K562 (cell line): ENCODE results near the gene MC2R. TPM values are rescaled to one million over a fixed set of nuclear protein-coding genes. Genes with fewer than 3 reads are reported as not detected.

Experiments used
- ATAC-seq: fragments of 200-7000 bp; cut with Tn5 transposase; 3 replicates; pipeline ENCODE4 v1.9.1; 2020; ENCODE audit warnings: moderate library complexity
- BruUV-seq: library from RNA; stranded (reverse); fragments of 400-500 nt; replicated peaks from 2 replicates; lab custom pipeline; 2021; lab: Mats Ljungman, UMichigan
- CTCF ChIA-PET: fragments of 300-600 bp; formaldehyde crosslinking; extraction: SDS; loops from one replicate; lab custom pipeline; 2021; ENCODE audit warnings: low intra/inter-chr PET ratio; lab: Yijun Ruan, JAX
- POLR2A ChIA-PET: fragments of 300-600, 350-650 bp; sonication (Branson Sonifier 250); formaldehyde crosslinking; extraction: SDS; loops from one replicate; lab custom pipeline; 2021; ENCODE audit warnings: antibody characterized with exemption, inconsistent platforms; lab: Yijun Ruan, JAX
- DNase-seq, 4 experiments: peaks; one replicate each; pipeline versions ENCODE4 v3.0.0 to v3.0.0-alpha.2; 2011 to 2018; ENCODE audit warnings: low spot score in 3 of 4, mixed read lengths in 3 of 4; ENCODE audit errors: extremely low read depth in 1 of 4
- FAIRE-seq: peaks from 2 replicates; lab custom pipeline; 2011; peaks lifted over from hg19 to GRCh38; lab: Jason Lieb, UNC
- H2AFZ ChIP-seq: 2 replicates; pipeline ENCODE4 v1.6.0; 2011; ENCODE audit warnings: low read depth, low read length, control low read depth, inconsistent platforms
- H3K27ac ChIP-seq: fragments of 200-600 bp; 3 replicates; pipeline ENCODE4 v1.8.0; 2011; ENCODE audit warnings: low read depth, mild to moderate bottlenecking, control low read depth, inconsistent platforms, low read length, moderate library complexity, mixed read lengths; ENCODE audit errors: extremely low read depth
- H3K27me3 ChIP-seq, 2 experiments: fragments of 300-600 bp in 1 of 2; 2 replicates in 1 of 2; 3 replicates in 1 of 2; pipeline versions ENCODE4 v1.6.0 to v1.8.0; 2011; ENCODE audit warnings: inconsistent platforms in 2 of 2, low read length in 2 of 2, mild to moderate bottlenecking in 1 of 2, mixed read lengths in 1 of 2, moderate library complexity in 1 of 2; ENCODE audit not compliant: control insufficient read depth in 2 of 2, insufficient read depth in 2 of 2
- H3K36me3 ChIP-seq: fragments of 300-600 bp; 3 replicates; pipeline ENCODE4 v1.8.0; 2011; ENCODE audit warnings: mild to moderate bottlenecking, low read length, inconsistent platforms; ENCODE audit not compliant: control insufficient read depth, insufficient read depth
- H3K4me1 ChIP-seq, 2 experiments: fragments of 200-600 bp in 1 of 2; replicated peaks in 1 of 2; 2 replicates in 1 of 2; 3 replicates in 1 of 2; pipeline versions ENCODE4 v1.5.1 to v1.8.0; 2011; ENCODE audit warnings: inconsistent platforms in 2 of 2, low read length in 2 of 2, mild to moderate bottlenecking in 1 of 2, mixed read lengths in 1 of 2, moderate library complexity in 1 of 2; ENCODE audit not compliant: control insufficient read depth in 2 of 2, insufficient read depth in 2 of 2
- H3K4me2 ChIP-seq: 2 replicates; pipeline ENCODE4 v1.6.1; 2011; ENCODE audit warnings: low read length, control low read depth, inconsistent platforms, mixed read lengths; ENCODE audit not compliant: insufficient read depth
- H3K4me3 ChIP-seq: fragments of 200-600 bp; sonication (generic), shearing (Covaris generic); 2 replicates; pipeline ENCODE4 v1.5.1; 2016; ENCODE audit warnings: control low read depth, inconsistent platforms
- H3K79me2 ChIP-seq: fragments of 200-600 bp; 3 replicates; pipeline ENCODE4 v1.8.0; 2011; ENCODE audit warnings: low read length, inconsistent platforms; ENCODE audit not compliant: control insufficient read depth, insufficient read depth
- H3K9ac ChIP-seq, 2 experiments: 2 replicates each; pipeline versions ENCODE4 v1.6.0 to v1.6.1; 2011; ENCODE audit warnings: low read depth in 2 of 2, low read length in 2 of 2, control low read depth in 1 of 2, inconsistent platforms in 1 of 2, mild to moderate bottlenecking in 1 of 2, mixed read lengths in 1 of 2; ENCODE audit not compliant: insufficient read depth in 1 of 2
- H3K9me1 ChIP-seq: one replicate; pipeline ENCODE4 v1.6.0; 2011; ENCODE audit warnings: inconsistent platforms, mild to moderate bottlenecking, low read length, moderate library complexity; ENCODE audit not compliant: control insufficient read depth, insufficient read depth
- H3K9me3 ChIP-seq: replicated peaks from 2 replicates; pipeline ENCODE4 v1.5.1; 2011; ENCODE audit warnings: low read depth, low read length, inconsistent platforms; ENCODE audit not compliant: control insufficient read depth, insufficient read depth
- H4K20me1 ChIP-seq: replicated peaks from 2 replicates; pipeline ENCODE4 v1.6.1; 2011; ENCODE audit warnings: low read length, inconsistent platforms, mixed read lengths; ENCODE audit not compliant: control insufficient read depth, insufficient read depth
- ATF7 ChIP-seq: fragments of 450-650 bp; IDR thresholded peaks from 2 replicates; pipeline ENCODE4 v1.7.1; 2014; ENCODE audit warnings: mild to moderate bottlenecking, moderate library complexity
- CHCHD3 ChIP-seq: fragments of 250-450 bp; sonication (Bioruptor Pico); IDR thresholded peaks from 2 replicates; pipeline ENCODE4 v2.1.2; 2022; ENCODE audit warnings: mild to moderate bottlenecking
- FIP1L1 ChIP-seq: fragments of 200-400 bp; formaldehyde crosslinking; IDR thresholded peaks from 2 replicates; pipeline ENCODE4 v1.6.1; 2018; ENCODE audit warnings: mild to moderate bottlenecking, low read depth, low read length; ENCODE audit not compliant: poor library complexity, severe bottlenecking
- FOXM1 ChIP-seq, 2 experiments: fragments of 450-650 bp in 1 of 2; sonication (generic) in 1 of 2; formaldehyde crosslinking in 1 of 2; IDR thresholded peaks; 2 replicates each; pipeline versions ENCODE4 v1.6.1 to v1.9.0; 2017 to 2022; ENCODE audit warnings: low read depth in 2 of 2, mild to moderate bottlenecking in 2 of 2, missing genetic modification reagents in 1 of 2, moderate library complexity in 1 of 2
- KHSRP ChIP-seq: fragments of 450-650 bp; IDR thresholded peaks from 2 replicates; pipeline ENCODE4 v1.6.1; 2017
- MEIS2 ChIP-seq: fragments of 450-650 bp; IDR thresholded peaks from 2 replicates; pipeline ENCODE4 v1.6.1; 2014; ENCODE audit warnings: mild to moderate bottlenecking; ENCODE audit not compliant: partially characterized antibody
- NFXL1 ChIP-seq: fragments of 450-650 bp; formaldehyde crosslinking; IDR thresholded peaks from 2 replicates; pipeline ENCODE4 v1.4.0; 2021; ENCODE audit warnings: mild to moderate bottlenecking
- PHF20 ChIP-seq: fragments of 450-650 bp; IDR thresholded peaks from 2 replicates; pipeline ENCODE4 v1.6.1; 2018; ENCODE audit not compliant: partially characterized antibody
- SRSF1 ChIP-seq: fragments of 200-400 bp; formaldehyde crosslinking; IDR thresholded peaks from 2 replicates; pipeline ENCODE4 v1.6.1; 2017; ENCODE audit warnings: mild to moderate bottlenecking, low read depth, low read length, moderate library complexity
- TBP ChIP-seq: optimal IDR thresholded peaks from 2 replicates; pipeline ENCODE3; 2011; ENCODE audit warnings: low read depth, low read length, improper control_type of control experiment
- U2AF2 ChIP-seq: fragments of 200-400 bp; formaldehyde crosslinking; optimal IDR thresholded peaks from 2 replicates; pipeline ENCODE3; 2017; ENCODE audit warnings: low read depth, mild to moderate bottlenecking, low read length
- ZFP1 ChIP-seq: fragments of 450-650 bp; formaldehyde crosslinking; IDR thresholded peaks from 2 replicates; pipeline ENCODE4 v1.4.0; 2020; ENCODE audit warnings: mild to moderate bottlenecking, mixed read lengths
- ZNF354B ChIP-seq: fragments of 250-450 bp; sonication (Bioruptor Pico); IDR thresholded peaks from 2 replicates; pipeline ENCODE4 v1.4.0; 2020
- ZNF511 ChIP-seq: sonication (generic); formaldehyde crosslinking; IDR thresholded peaks from 2 replicates; pipeline ENCODE4 v1.8.0; 2022; ENCODE audit warnings: mild to moderate bottlenecking, missing genetic modification reagents
- WGBS: fragments of 100-300 bp; shearing (Covaris generic); methylation state at CpG from one replicate; pipeline ENCODE4 v1.1.6; 2016; ENCODE audit warnings: low coverage, mixed read lengths; ENCODE audit not compliant: insufficient coverage; ENCODE audit errors: missing lambda C conversion rate; 5-methylcytosine and 5-hydroxymethylcytosine counted together
- in situ Hi-C: fragments of 300-500 bp; cut with MboI; formaldehyde crosslinking; loops from 4 replicates; pipeline ENCODE4 v1.15.0; 2018; ENCODE audit warnings: inconsistent platforms, mixed read lengths
- intact Hi-C: fragments of 100-400 bp; cut with micrococcal nuclease; formaldehyde crosslinking; loops from 2 replicates; pipeline ENCODE4 v1.14.2; 2022
- polyA plus RNA-seq, 8 experiments: library from polyadenylated mRNA; depleted of rRNA in 4 of 8; stranded (reverse) in 5 of 8; unstranded in 3 of 8; fragments of >200 nt; fragmentation: Nextera tagmentation in 2 of 8; fragmentation: Illumina TruSeq in 1 of 8; extraction: Ambion mirVana in 2 of 8; extraction: Trizol in 1 of 8; gene quantifications; 2 replicates each; pipeline versions ENCODE4 v1.2.1 to v1.2.3, GENCODE V29; 2011 to 2014; ENCODE audit warnings: inconsistent platforms in 1 of 8, missing spikeins in 1 of 8
- total RNA-seq, 7 experiments: library from RNA; depleted of rRNA in 6 of 7; stranded (reverse); fragments of >200 nt in 6 of 7; fragmentation: Illumina TruSeq in 2 of 7; extraction: Trizol in 2 of 7; gene quantifications; 2 replicates each; pipeline versions ENCODE4 v1.2.1 to v1.2.3, GENCODE V29; 2011 to 2021; ENCODE audit warnings: low replicate concordance in 1 of 7

MC2R gene
- total and polyA plus RNA-seq, 9 of the 15 experiments (the other 6 are each of a cell fraction or from before 2014, with no cell fraction given), result not detected

GRCh38 chr18:13915995-13916431, 677 bp upstream of the MC2R start:
- no peak overlapping the region for H3K4me3 ChIP-seq
- no peaks in the 10 kb centered on the region for H3K79me2 ChIP-seq
- H3K27ac ChIP-seq, result no peak overlapping the region
- H3K36me3 ChIP-seq, result no peaks in the 10 kb centered on the region
- no peaks in the 10 kb centered on the region for H3K4me1 ChIP-seq
- FAIRE-seq, result no peak
- intact Hi-C loops (no loop called here), in situ Hi-C loops (no loop called here)
- H3K27me3 ChIP-seq, result no peaks in the 10 kb centered on the region; a peak in 1 of 5 replicates
- WGBS, result 3% methylated on average over 7 of the region's 7 CpGs
- no TSS peak for BruUV-seq
- CTCF ChIA-PET, result no interaction called here
- H3K9me1 ChIP-seq, result no peaks in the 10 kb centered on the region
- DNase-seq, result no peak
- no peak overlapping the region for H3K9ac ChIP-seq
- POLR2A ChIA-PET, result interaction anchor here (0.5 to 0.7 kb wide), 2 partner anchors 21 to 185 kb away, joined by 3 to 4 read pairs; no protein-coding TSS in a partner anchor
- no peak overlapping the region for H3K4me2 ChIP-seq
- H4K20me1 ChIP-seq, result no peaks in the 10 kb centered on the region
- TF ChIP-seq PHF20, result no peak
- no peak for TF ChIP-seq FIP1L1
- no peaks in the 10 kb centered on the region for H3K9me3 ChIP-seq
- no peak overlapping the region for H2AFZ ChIP-seq
- no peak for ATAC-seq

GRCh38 chr18:13914756-13915155, 580 bp downstream of the MC2R start:
- POLR2A ChIA-PET, result no interaction called here
- Histone ChIP-seq H3K9ac (no peak overlapping the region), H3K4me3 (no peak overlapping the region), H3K79me2 (no peaks in the 10 kb centered on the region), H3K9me3 (no peaks in the 10 kb centered on the region), H3K27ac (no peak overlapping the region), H3K9me1 (no peaks in the 10 kb centered on the region), H3K4me2 (no peak overlapping the region), H2AFZ (no peak overlapping the region), H3K36me3 (no peaks in the 10 kb centered on the region), H3K27me3 (no peaks in the 10 kb centered on the region; a peak in 1 of 5 replicates), H3K4me1 (no peaks in the 10 kb centered on the region), H4K20me1 (no peaks in the 10 kb centered on the region)
- DNase-seq, result no peak
- BruUV-seq, result no TSS peak
- intact Hi-C loops (no loop called here), in situ Hi-C loops (no loop called here)
- CTCF ChIA-PET, result no interaction called here
- FAIRE-seq, result no peak
- 0% methylated on average over 9 of the region's 9 CpGs for WGBS
- TF ChIP-seq ZFP1 (CRISPR knock-in tag), result no peak
- no peak for TF ChIP-seq MEIS2
- TF ChIP-seq ZNF511 (CRISPR knock-in tag), result no peak
- no peak for TF ChIP-seq CHCHD3
- no peak for TF ChIP-seq TBP
- no peak for TF ChIP-seq FOXM1 (IDR thresholded peaks at IDR 0.05; ENCODE audit: low read depth)
- TF ChIP-seq FOXM1 (CRISPR knock-in tag; IDR thresholded peaks at IDR 0.05; ENCODE audit: low read depth), result no peak
- no peak for TF ChIP-seq KHSRP
- TF ChIP-seq ZNF354B (CRISPR knock-in tag), result no peak
- TF ChIP-seq U2AF2, result no peak
- TF ChIP-seq ATF7, result no peak
- no peak for TF ChIP-seq NFXL1 (CRISPR knock-in tag)
- TF ChIP-seq SRSF1, result no peak
- no peak for ATAC-seq
